GM13976 (cell line): ENCODE results near the gene KLF1.

Experiments used
- DNase-seq: peaks from one replicate; pipeline ENCODE4 v3.0.0; 2012; ENCODE audit warnings: low spot score
- in situ Hi-C: fragments of 300-500 bp; cut with MboI; formaldehyde crosslinking; loops from one replicate; pipeline ENCODE4 v1.12.0; 2022; ENCODE audit warnings: low sequenced_read_pairs, mixed read lengths, inconsistent platforms; ENCODE audit not compliant: unreplicated experiment
- TF ChIP-seq, protein P1 (sequence below): IDR thresholded peaks from 2 replicates; pipeline ENCODE4 v1.5.1; 2012; ENCODE audit warnings: borderline replicate concordance, mild to moderate bottlenecking; ENCODE audit not compliant: insufficient read depth; ENCODE audit errors: extremely low read depth, missing control alignments, control extremely low read depth

The KLF1 gene

DNA sequence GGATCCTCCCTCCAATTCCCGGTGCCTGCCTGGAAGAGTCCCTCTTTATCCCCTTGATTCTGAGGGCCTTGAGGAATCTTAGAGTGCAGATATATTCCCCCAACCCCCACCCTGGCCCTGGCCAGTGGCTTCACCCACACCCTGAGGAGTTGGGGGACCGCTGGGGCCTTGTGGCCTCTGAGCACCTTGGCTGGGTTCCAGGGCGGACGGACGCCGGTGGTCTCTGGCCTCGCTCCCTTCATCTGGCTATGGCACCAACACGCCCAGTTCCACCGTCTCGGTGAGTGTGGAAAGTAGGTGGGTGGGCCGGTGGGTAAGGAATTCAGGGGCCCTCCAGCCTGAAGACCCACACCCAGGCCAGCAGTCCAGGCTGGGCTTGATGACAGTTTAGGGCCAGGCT is 43.7 kb downstream of the KLF1 start:
- in situ Hi-C loops: no loop called here
- DNase-seq: no peak
- TF ChIP-seq, protein P1, sequence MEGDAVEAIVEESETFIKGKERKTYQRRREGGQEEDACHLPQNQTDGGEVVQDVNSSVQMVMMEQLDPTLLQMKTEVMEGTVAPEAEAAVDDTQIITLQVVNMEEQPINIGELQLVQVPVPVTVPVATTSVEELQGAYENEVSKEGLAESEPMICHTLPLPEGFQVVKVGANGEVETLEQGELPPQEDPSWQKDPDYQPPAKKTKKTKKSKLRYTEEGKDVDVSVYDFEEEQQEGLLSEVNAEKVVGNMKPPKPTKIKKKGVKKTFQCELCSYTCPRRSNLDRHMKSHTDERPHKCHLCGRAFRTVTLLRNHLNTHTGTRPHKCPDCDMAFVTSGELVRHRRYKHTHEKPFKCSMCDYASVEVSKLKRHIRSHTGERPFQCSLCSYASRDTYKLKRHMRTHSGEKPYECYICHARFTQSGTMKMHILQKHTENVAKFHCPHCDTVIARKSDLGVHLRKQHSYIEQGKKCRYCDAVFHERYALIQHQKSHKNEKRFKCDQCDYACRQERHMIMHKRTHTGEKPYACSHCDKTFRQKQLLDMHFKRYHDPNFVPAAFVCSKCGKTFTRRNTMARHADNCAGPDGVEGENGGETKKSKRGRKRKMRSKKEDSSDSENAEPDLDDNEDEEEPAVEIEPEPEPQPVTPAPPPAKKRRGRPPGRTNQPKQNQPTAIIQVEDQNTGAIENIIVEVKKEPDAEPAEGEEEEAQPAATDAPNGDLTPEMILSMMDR: no peak

DNA sequence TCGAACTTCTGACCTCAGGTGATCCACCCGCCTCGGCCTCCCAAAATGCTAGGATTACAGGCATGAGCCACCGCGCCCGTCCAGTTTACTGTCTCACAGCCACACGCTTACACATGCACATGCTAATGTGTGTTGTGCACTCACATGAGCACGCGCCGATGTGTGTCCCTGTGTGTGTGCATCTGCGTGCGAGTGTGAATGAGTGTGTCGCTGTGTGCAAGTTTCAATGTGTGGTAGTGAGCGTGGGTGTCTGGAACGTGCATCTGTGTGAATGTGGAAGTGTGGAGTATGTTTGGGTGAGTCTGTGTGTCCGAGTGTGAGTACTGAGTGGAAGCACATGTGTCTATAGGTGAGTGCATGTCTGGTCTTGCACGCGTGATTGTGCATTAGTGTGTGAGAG is 44.5 kb downstream of the KLF1 start:
- in situ Hi-C loops: no loop called here
- TF ChIP-seq, protein P1: no peak
- no peak for DNase-seq

DNA sequence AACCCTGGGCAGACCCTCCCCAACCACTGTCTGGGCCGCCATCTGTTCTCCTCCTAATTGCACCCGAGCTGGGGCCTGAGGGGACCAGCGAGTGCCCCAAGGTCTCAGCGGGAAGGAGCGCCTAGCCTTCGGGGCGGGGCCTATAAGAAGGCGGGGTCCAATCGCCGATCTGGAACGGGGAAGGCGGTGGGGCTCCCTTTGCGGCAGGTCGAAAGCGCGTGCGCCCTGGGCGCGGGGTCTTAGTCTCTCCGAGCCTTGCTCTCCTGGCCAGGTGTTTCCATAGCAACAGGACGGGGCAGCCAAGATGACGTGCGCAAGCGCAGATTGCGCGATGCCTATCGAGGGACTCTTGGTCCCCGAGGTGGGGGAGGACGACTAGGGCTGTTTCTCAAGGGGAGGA is 45.9 kb downstream of the KLF1 start:
- no peak for DNase-seq
- in situ Hi-C loops: no loop called here
- TF ChIP-seq, protein P1: no peak

DNA sequence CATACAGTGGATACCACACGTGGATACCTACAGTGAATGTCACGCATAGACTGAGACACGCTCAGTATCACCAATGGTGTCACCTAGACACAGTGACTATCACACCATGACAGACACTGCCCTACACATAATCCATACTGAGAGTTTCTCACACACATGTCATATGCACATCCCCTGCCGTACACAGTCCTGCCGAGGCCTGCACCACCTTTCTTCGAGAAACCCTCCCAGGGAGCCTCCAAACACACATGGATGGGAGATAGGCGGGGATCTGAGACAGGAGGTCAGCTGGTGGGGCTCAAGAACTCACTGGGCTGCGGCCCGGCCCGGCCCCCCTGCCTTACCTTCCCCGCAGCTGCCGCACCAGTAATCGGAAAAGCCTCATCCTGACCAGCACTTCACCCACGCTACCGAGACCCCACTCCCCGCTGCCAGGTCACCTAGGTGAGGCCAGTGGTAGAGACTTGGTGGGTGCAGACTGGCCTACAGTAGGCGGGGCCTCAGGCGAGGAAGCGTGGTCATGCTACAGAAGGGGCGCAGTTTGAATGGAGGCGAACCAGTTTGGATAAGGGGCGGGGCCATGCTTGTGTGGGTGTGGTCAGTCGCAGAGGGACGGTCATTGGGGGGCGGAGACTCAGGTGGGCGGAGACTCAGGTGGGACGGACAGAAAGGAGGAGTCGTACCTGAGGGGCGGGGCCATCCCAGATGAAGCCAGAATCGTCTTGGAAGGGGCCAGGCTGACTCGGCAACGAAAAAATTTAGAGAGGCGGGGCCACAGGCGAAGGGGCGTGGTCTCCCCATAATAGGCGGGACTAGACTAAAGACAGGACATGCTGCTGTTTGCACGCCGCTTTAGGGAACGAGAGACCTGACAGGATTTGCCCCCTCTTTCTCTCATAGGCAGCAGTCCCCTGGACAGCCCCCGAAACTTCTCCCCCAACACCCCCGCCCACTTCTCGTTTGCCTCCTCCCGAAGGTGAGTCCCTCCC is 46.6 kb downstream of the KLF1 start:
- peak; percentile 76 for DNase-seq
- TF ChIP-seq, protein P1: no peak
- in situ Hi-C loops: no loop called here

DNA sequence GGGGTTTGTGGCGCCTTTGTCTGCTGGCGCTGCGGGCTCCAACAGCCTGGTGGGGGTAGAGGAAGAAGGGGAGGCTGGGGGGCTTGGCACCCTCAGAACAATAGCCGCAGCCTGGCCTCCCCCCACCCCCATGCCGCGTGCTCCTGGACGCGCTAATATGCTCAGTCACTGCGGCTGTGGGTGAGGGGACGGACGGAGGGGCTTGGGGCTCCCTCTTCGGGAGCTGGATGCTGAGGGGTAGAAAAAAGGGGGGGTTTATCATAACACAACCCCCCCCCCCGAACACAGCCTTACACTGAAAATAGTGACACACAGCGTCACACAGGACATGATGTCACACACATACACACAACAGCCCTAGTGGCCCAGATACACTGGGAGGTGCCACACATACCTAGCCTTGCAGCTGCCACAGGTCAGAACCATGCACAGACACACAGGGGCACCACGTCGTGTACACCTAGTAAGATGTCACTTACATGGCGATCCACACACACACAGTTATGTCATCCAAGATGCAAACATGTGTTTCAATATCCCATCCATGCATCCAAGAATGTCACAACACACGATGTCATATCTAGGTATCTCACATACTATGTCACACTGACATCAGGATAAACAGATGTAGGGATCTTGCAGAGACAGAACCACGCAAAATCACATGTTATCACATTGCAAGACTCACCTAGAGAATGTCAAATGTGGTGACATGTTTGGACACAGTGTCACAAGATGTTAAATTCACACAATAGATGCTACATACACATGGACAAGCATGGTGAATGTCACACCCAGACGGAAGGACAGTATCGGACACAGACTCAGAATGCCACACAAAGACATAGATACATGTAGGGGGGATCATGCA is 47.9 kb downstream of the KLF1 start:
- in situ Hi-C loops: no loop called here
- no peak for DNase-seq
- TF ChIP-seq, protein P1: no peak

DNA sequence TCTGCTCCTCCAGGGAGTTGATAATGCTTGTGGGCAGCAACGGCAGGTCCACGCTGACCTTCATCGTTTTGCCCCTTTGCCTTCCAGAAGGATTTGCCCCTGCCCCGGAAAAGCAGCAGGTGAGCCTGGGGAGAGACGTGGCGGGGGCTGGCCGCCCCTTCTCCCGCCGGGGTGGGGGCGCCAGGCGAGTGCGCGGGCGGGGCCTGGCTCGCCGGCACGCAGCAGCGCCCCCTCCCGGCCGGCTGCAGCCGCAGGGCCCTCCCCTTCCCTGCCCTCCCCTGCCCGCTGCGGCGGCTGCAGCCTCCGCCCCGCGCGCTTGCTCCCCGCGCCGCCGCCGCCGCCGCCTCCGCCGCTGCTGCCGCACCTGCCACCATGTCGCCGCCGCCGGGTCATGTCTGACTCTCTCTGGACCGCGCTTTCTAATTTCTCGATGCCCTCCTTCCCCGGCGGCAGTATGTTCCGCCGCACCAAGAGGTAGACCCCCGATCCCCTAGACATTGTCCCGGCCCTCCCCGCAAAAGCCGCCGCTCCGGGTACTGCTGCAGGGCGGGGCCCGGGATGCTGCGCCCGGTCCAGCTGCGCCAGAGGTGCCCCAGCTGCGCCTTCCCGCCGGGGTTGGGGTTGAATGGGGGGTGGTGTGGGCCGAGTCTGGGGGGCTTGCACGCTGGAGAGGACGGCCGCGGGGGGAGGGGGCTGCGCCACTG is 48.7 kb downstream of the KLF1 start, which contains the start of gene MAST1:
Gene MAST1, plus strand, starts transcription at position 334 of the 704 bp plus-strand sequence. Its CDS starts 58 bp downstream, at position 392.
- in situ Hi-C loops: no loop called here
- TF ChIP-seq, protein P1: peak; percentile 83
- peak; percentile 91 for DNase-seq
